ENCODE measurements around the gene PLEKHG2.

The PLEKHG2 gene

DNA sequence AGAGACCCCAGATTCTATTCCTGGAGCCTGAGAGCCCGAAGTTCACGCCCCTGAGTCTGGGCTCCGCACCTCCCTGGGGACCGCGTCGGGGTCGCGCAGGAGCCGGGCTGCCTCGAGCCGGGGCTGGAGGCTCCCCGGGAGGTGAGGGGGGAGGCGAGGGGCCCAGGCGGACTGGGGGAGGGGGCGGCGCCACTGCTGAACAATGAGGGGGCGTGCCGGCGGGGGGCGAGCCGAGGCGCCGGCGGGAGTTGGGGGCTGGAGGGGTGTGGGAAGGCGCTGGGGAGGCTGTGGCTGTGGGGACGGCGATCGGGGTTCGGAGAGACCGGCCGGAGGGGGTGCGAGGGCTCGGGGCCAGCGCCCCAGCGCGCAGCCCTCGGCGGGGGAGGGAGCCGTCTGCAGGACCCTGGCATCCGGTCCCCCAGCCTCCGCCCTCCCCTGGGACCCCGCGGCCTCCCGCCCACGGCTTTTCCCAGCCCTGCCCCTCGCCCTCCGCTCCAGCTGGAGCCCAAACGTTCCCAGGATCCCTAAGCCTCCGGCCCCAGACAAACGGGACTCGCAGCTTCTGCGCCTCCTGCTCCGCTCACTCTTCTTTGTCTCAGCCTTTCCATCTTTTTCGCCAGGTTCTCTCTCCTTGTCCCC lies 922 bp downstream of the PLEKHG2 start:
- Histone ChIP-seq H3K36me3 (ENCODE audit: control insufficient read depth in 2 of 2, insufficient read depth in 2 of 2, low read length in 2 of 2) (peaks cover 5 to 10% of the 10 kb centered on the region in 2 donors), H3K4me3 (ENCODE audit: low read length in 2 of 2) (peak overlapping the region; percentile 67 to 75), H3K27me3 (ENCODE audit: control insufficient read depth in 2 of 2, insufficient read depth in 2 of 2, low read length in 2 of 2) (peaks cover 2 to 7% of the 10 kb centered on the region in 2 donors), H3K27ac (ENCODE audit: low read depth in 2 of 2, low read length in 2 of 2) (peak overlapping the region; percentile 97 to 100), H3K9ac (ENCODE audit: low read depth in 1 of 2, low read length in 2 of 2) (peak overlapping the region; percentile 72 to 75), H3K9me3 (ENCODE audit: control insufficient read depth in 2 of 2, low read length in 2 of 2) (no peaks in the 10 kb centered on the region), H3K4me1 (ENCODE audit: control insufficient read depth in 2 of 2, insufficient read depth in 2 of 2, low read length in 2 of 2) (peaks cover 28 to 30% of the 10 kb centered on the region in 2 donors)

DNA sequence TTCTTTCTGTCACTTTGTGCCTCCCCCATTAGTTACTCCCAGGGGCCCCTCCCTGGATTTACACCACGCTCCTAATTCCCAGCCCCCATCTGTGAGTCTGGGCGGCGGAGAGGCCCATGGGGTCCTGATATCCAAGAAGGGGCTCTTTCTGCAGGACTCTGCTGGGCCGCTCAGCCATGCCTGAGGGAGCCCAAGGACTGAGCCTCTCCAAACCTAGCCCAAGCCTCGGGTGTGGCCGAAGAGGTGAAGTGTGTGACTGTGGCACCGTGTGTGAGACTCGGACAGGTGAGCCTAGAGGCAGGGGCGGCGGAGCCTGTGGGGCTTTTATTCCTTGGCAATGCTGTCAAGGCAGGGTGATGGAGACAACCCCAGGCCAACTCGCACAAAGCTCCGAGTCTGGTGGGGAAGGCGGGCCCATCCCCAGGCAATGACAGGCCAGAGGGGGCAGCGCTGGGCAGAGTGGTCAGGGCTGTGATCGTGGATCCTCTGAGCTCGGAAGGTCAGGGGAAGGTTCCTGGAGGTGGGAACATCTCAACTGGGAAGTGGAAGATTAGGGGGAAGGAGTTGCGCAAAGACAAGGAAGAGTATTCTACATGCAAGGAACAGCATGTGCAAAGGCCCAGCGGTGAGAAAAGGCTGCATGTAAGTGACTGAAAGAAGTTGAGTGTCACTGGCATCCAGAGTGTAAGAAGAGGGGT lies 1.6 kb downstream of the PLEKHG2 start:
- Histone ChIP-seq H3K4me3 (ENCODE audit: low read length in 2 of 2) (peak overlapping the region; percentile 47 to 60), H3K9me3 (ENCODE audit: control insufficient read depth in 2 of 2, low read length in 2 of 2) (no peaks in the 10 kb centered on the region), H3K4me1 (ENCODE audit: control insufficient read depth in 2 of 2, insufficient read depth in 2 of 2, low read length in 2 of 2) (peaks cover 27 to 28% of the 10 kb centered on the region in 2 donors), H3K27me3 (ENCODE audit: control insufficient read depth in 2 of 2, insufficient read depth in 2 of 2, low read length in 2 of 2) (peaks cover 2 to 7% of the 10 kb centered on the region in 2 donors), H3K27ac (ENCODE audit: low read depth in 2 of 2, low read length in 2 of 2) (peak overlapping the region; percentile 97 to 100), H3K9ac (ENCODE audit: low read depth in 1 of 2, low read length in 2 of 2) (peak overlapping the region; percentile 56 to 60), H3K36me3 (ENCODE audit: control insufficient read depth in 2 of 2, insufficient read depth in 2 of 2, low read length in 2 of 2) (peaks cover under 1 to 4% of the 10 kb centered on the region in 2 donors)

DNA sequence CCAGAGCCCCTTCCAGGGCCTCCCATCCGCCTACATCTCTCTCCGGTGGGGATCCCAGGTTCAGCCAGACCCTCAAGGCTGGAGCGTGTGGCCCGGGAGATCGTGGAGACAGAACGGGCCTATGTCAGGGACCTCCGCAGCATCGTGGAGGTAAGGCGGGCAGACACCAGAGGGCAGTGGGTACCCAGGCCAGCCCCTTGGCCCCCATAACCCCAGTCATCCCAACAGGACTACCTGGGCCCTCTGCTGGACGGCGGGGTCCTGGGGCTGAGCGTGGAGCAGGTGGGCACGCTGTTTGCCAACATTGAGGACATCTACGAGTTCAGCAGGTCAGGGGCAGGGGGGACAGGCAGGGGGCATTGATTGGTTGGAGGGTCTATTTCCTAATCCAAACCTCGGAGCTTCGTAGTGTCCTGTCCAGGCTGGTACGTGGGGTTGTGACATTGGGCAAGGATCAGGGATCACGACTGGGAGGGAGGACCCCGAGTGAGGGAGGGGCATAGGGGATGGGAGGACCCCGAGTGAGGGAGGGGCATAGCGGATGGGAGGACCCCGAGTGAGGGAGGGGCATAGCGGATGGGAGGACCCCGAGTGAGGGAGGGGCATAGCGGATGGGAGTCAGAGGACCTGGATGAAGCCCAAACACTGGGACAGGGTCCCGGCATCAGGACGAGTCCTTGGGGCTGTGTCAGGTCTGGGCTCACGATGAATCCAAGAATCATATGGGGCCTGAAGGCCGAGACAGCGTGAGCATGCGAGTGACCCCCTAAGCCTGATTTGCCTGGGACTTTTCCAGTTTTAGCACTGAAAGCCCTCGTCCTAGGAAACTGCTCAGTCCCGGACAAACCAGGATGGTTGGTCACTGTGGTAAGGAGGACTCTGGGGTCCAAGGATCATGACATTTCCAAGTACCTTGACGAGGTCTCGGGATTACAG lies 2.9 kb downstream of the PLEKHG2 start:
- peaks cover 2 to 4% of the 10 kb centered on the region in 2 donors for H3K36me3 ChIP-seq (ENCODE audit: control insufficient read depth in 2 of 2, insufficient read depth in 2 of 2, low read length in 2 of 2)
- peak overlapping the region in 1 of 2 donors; percentile 27 for H3K9ac ChIP-seq (ENCODE audit: low read depth in 1 of 2, low read length in 2 of 2)
- H3K4me1 ChIP-seq (ENCODE audit: control insufficient read depth in 2 of 2, insufficient read depth in 2 of 2, low read length in 2 of 2): peaks cover 19 to 22% of the 10 kb centered on the region in 2 donors
- peak overlapping the region; percentile 15 to 60 for H3K4me3 ChIP-seq (ENCODE audit: low read length in 2 of 2)
- no peaks in the 10 kb centered on the region for H3K9me3 ChIP-seq (ENCODE audit: control insufficient read depth in 2 of 2, low read length in 2 of 2)
- H3K27ac ChIP-seq (ENCODE audit: low read depth in 2 of 2, low read length in 2 of 2): no peak overlapping the region
- peaks cover 2 to 7% of the 10 kb centered on the region in 2 donors for H3K27me3 ChIP-seq (ENCODE audit: control insufficient read depth in 2 of 2, insufficient read depth in 2 of 2, low read length in 2 of 2)

DNA sequence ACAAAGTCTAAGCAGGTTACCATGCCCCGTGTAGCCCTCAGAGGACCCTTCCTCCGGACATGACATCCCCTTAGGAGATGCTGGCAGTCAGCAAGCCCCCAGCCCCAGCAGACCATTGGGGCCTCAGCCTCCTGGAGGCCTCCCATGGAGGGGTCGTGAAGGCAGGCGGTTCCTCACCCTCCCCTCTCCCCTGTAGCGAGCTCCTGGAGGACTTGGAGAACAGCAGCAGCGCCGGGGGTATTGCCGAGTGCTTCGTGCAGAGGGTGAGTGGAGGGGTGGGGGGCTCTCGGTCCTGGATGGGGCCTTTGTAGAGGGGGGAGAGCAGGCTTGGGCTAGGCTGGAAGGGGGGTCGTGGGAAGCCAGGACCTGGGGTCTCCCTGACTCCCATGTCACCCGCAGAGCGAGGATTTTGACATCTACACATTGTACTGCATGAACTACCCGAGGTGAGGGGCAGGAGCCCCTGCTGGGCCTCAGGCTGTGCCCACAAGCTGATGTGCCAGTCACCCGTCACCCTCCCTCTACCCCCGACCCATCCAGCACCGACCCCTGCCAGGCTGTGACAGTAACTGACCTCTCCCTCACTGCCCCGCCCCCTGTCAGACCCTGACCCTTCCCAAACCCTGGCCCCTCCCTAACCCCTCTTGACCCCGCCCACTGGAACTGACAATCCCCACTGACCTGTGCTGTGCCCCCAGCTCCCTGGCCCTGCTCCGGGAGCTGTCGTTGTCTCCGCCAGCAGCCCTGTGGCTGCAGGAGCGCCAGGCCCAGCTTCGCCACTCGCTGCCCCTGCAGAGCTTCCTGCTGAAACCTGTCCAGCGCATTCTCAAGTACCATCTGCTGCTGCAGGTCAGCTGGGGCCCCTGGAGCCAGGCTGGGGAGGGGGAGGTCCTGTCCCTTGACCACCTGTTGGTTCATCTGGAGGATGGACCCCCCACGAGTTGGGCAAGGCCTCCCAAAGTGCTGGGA lies 4.0 kb downstream of the PLEKHG2 start:
- Histone ChIP-seq H3K36me3 (ENCODE audit: control insufficient read depth in 2 of 2, insufficient read depth in 2 of 2, low read length in 2 of 2) (peaks cover 0 to 2% of the 10 kb centered on the region in 2 donors), H3K27me3 (ENCODE audit: control insufficient read depth in 2 of 2, insufficient read depth in 2 of 2, low read length in 2 of 2) (peaks cover 2 to 7% of the 10 kb centered on the region in 2 donors), H3K9me3 (ENCODE audit: control insufficient read depth in 2 of 2, low read length in 2 of 2) (no peaks in the 10 kb centered on the region), H3K4me3 (ENCODE audit: low read length in 2 of 2) (no peak overlapping the region), H3K27ac (ENCODE audit: low read depth in 2 of 2, low read length in 2 of 2) (no peak overlapping the region), H3K9ac (ENCODE audit: low read depth in 1 of 2, low read length in 2 of 2) (no peak overlapping the region), H3K4me1 (ENCODE audit: control insufficient read depth in 2 of 2, insufficient read depth in 2 of 2, low read length in 2 of 2) (peaks cover 9 to 11% of the 10 kb centered on the region in 2 donors)

DNA sequence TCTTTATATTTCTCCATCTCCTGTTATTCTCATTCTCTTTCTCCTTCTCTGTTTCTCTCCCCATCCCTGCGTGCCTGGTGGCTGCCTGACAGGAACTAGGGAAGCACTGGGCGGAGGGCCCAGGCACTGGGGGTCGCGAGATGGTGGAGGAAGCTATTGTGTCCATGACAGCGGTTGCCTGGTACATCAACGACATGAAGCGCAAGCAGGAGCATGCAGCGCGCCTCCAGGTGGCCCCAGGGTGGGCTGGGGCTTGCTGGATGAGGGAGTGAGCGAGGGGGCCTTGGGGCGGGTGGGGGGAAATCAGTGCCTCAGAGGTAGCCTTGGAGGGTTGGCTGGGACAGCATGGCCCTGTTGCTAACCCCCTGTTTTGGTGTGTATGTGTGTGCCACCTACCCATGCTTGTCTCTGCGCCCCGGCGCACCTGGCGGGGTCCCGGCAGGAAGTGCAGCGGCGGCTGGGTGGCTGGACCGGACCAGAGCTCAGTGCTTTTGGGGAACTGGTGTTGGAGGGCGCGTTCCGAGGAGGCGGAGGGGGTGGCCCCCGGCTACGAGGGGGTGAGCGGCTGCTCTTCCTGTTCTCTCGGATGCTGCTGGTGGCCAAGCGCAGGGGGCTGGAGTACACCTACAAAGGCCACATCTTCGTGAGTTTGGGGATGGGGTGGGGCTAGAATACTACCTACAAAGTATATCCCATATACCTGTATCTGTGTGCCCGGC lies 5.2 kb downstream of the PLEKHG2 start:
- no peak overlapping the region for H3K4me3 ChIP-seq (ENCODE audit: low read length in 2 of 2)
- H3K36me3 ChIP-seq (ENCODE audit: control insufficient read depth in 2 of 2, insufficient read depth in 2 of 2, low read length in 2 of 2): peaks cover 0 to 6% of the 10 kb centered on the region in 2 donors
- H3K9ac ChIP-seq (ENCODE audit: low read depth in 1 of 2, low read length in 2 of 2): no peak overlapping the region
- peaks cover 2 to 7% of the 10 kb centered on the region in 2 donors for H3K27me3 ChIP-seq (ENCODE audit: control insufficient read depth in 2 of 2, insufficient read depth in 2 of 2, low read length in 2 of 2)
- H3K27ac ChIP-seq (ENCODE audit: low read depth in 2 of 2, low read length in 2 of 2): no peak overlapping the region
- peaks cover 4 to 9% of the 10 kb centered on the region in 2 donors for H3K4me1 ChIP-seq (ENCODE audit: control insufficient read depth in 2 of 2, insufficient read depth in 2 of 2, low read length in 2 of 2)
- no peaks in the 10 kb centered on the region for H3K9me3 ChIP-seq (ENCODE audit: control insufficient read depth in 2 of 2, low read length in 2 of 2)

DNA sequence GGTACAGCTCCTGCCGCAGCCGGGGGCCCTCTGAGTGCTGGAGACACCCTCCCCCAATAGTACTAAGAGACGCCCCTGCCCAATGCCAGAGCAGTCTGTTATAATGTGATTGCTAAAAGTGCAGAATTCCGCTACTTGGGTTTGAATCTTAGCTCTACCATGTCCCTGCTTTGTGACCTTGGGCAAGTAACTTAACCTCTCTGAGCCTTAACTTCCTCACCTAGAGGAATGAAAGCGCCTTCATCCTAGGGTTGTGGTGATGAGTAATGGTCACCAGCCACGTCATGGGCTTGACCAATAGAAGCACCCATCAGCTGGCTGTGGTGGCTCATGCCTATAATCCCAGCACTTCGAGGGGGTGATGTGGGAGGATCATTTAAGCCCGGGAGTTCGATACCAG lies 6.5 kb downstream of the PLEKHG2 start:
- Histone ChIP-seq H3K27me3 (ENCODE audit: control insufficient read depth in 2 of 2, insufficient read depth in 2 of 2, low read length in 2 of 2) (no peaks in the 10 kb centered on the region), H3K9ac (ENCODE audit: low read depth in 1 of 2, low read length in 2 of 2) (no peak overlapping the region), H3K4me3 (ENCODE audit: low read length in 2 of 2) (no peak overlapping the region), H3K9me3 (ENCODE audit: control insufficient read depth in 2 of 2, low read length in 2 of 2) (no peaks in the 10 kb centered on the region), H3K27ac (ENCODE audit: low read depth in 2 of 2, low read length in 2 of 2) (no peak overlapping the region), H3K4me1 (ENCODE audit: control insufficient read depth in 2 of 2, insufficient read depth in 2 of 2, low read length in 2 of 2) (peaks cover 0 to 8% of the 10 kb centered on the region in 2 donors), H3K36me3 (ENCODE audit: control insufficient read depth in 2 of 2, insufficient read depth in 2 of 2, low read length in 2 of 2) (peaks cover 0 to 6% of the 10 kb centered on the region in 2 donors)

DNA sequence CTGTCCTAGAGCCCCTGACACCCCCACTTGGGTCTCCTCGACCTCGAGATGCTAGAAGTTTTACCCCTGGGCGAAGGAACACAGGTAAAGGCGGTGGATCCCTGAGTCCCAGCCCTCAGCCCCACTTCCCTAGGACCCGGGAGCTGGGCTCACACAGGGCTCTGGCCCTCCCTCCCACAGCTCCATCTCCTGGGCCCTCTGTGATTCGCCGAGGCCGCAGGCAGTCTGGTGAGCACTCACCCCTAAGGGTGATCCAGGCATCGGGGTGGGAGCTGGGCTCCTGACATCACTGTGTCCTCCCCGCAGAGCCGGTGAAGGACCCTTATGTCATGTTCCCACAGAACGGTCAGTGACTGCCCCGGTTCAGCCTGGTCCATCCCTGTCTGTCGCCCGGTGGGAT lies 8.3 kb downstream of the PLEKHG2 start:
- H3K27me3 ChIP-seq (ENCODE audit: control insufficient read depth in 2 of 2, insufficient read depth in 2 of 2, low read length in 2 of 2): no peaks in the 10 kb centered on the region
- peaks cover 0 to 6% of the 10 kb centered on the region in 2 donors for H3K36me3 ChIP-seq (ENCODE audit: control insufficient read depth in 2 of 2, insufficient read depth in 2 of 2, low read length in 2 of 2)
- no peak overlapping the region for H3K4me3 ChIP-seq (ENCODE audit: low read length in 2 of 2)

DNA sequence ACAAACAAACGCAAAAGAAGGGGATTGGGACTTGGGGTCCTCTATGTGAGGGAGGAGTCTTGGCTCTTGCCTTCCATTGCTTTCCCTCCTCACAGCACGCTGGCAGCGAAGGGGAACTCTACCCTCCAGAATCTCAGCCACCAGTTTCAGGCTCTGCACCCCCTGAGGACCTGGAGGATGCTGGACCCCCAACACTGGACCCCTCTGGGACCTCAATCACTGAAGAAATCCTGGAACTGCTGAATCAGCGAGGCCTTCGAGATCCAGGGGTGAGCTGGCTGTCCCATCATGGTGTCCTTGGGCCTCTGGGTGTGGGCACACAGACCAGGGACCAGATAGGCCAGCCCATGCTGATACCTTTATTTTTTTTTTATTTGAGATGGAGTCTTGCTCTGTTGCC lies 9.6 kb downstream of the PLEKHG2 start:
- no peaks in the 10 kb centered on the region for H3K27me3 ChIP-seq (ENCODE audit: control insufficient read depth in 2 of 2, insufficient read depth in 2 of 2, low read length in 2 of 2)
- H3K27ac ChIP-seq (ENCODE audit: low read depth in 2 of 2, low read length in 2 of 2): no peak overlapping the region
- no peaks in the 10 kb centered on the region for H3K4me1 ChIP-seq (ENCODE audit: control insufficient read depth in 2 of 2, insufficient read depth in 2 of 2, low read length in 2 of 2)
- H3K36me3 ChIP-seq (ENCODE audit: control insufficient read depth in 2 of 2, insufficient read depth in 2 of 2, low read length in 2 of 2): peaks cover 0 to 6% of the 10 kb centered on the region in 2 donors
- H3K9ac ChIP-seq (ENCODE audit: low read depth in 1 of 2, low read length in 2 of 2): no peak overlapping the region
- no peak overlapping the region for H3K4me3 ChIP-seq (ENCODE audit: low read length in 2 of 2)
- H3K9me3 ChIP-seq (ENCODE audit: control insufficient read depth in 2 of 2, low read length in 2 of 2): no peaks in the 10 kb centered on the region

More for the DNA sequence above, 8.3 kb downstream of the PLEKHG2 start:
- Histone ChIP-seq H3K27ac (ENCODE audit: low read depth in 2 of 2, low read length in 2 of 2) (no peak overlapping the region), H3K4me1 (ENCODE audit: control insufficient read depth in 2 of 2, insufficient read depth in 2 of 2, low read length in 2 of 2) (peaks cover 0 to 3% of the 10 kb centered on the region in 2 donors), H3K9me3 (ENCODE audit: control insufficient read depth in 2 of 2, low read length in 2 of 2) (no peaks in the 10 kb centered on the region), H3K9ac (ENCODE audit: low read depth in 1 of 2, low read length in 2 of 2) (no peak overlapping the region)

Measured in mucosa of rectum (tissue), 2 donors.